Testis (tissue), 3 donors: ENCODE data around the gene STIP1. TPM values are rescaled to one million over a fixed set of nuclear protein-coding genes. Genes with fewer than 3 reads are reported as not detected.

Source experiments
- DNase-seq: peaks from one replicate; pipeline ENCODE4 v3.0.0-alpha.2; 2019
- H3K27ac ChIP-seq, 2 donors: fragments of 200-600 bp; sonication (generic); one replicate each; pipeline ENCODE4 v1.5.1; 2019
- H3K27me3 ChIP-seq: fragments of 200-600 bp; sonication (generic); one replicate; pipeline ENCODE4 v1.5.1; 2019
- H3K36me3 ChIP-seq: fragments of 200-600 bp; sonication (generic); one replicate; pipeline ENCODE4 v1.5.1; 2017; ENCODE audit warnings: low read depth; ENCODE audit errors: missing control alignments
- H3K4me1 ChIP-seq: fragments of 200-600 bp; sonication (generic); one replicate; pipeline ENCODE4 v1.5.1; 2019
- H3K4me3 ChIP-seq, 2 donors: fragments of 200-600 bp; sonication (generic); one replicate each; pipeline ENCODE4 v1.5.1; 2017 to 2019
- H3K9me3 ChIP-seq: fragments of 200-600 bp; sonication (generic); one replicate; pipeline ENCODE4 v1.5.1; 2017
- CTCF ChIP-seq, 3 experiments: fragments of 450-650 bp in 2 of 3; fragments of 200-600 bp in 1 of 3; sonication (generic) in 1 of 3; IDR thresholded peaks; one replicate each; pipeline ENCODE4 v1.5.1; 2016 to 2019; ENCODE audit warnings: antibody characterized with exemption in 3 of 3, mild to moderate bottlenecking in 2 of 3, moderate library complexity in 1 of 3
- POLR2A ChIP-seq: fragments of 450-650 bp; IDR thresholded peaks from one replicate; pipeline ENCODE4 v1.6.1; 2017; ENCODE audit warnings: antibody characterized with exemption, mild to moderate bottlenecking, moderate library complexity
- WGBS, 2 donors: methylation state at CpG; one replicate each; pipeline ENCODE4 v1.1.5; 2018; 5-methylcytosine and 5-hydroxymethylcytosine counted together
- intact Hi-C: fragments of 100-400 bp; cut with DNase I; formaldehyde crosslinking; loops from one replicate; pipeline ENCODE4 v1.15.1; 2023; ENCODE audit warnings: low total_unique reads
- polyA plus RNA-seq: library from polyadenylated mRNA; stranded (reverse); fragments of 350-450 nt; fragmentation: Illumina TruSeq; extraction: RNeasy Lipid Tissue Mini Kit (QIAGEN cat#74804); gene quantifications from one replicate; pipeline ENCODE4 v1.2.3, GENCODE V29; 2014; ENCODE audit warnings: low read depth, low replicate concordance; ENCODE audit not compliant: insufficient read depth
- total RNA-seq, 2 donors: library from RNA; depleted of rRNA; stranded (reverse); fragments of >200 nt; gene quantifications; one replicate each; pipeline ENCODE4 v1.2.3, GENCODE V29; 2016

The STIP1 gene
- total and polyA plus RNA-seq, 3 donors from 2014 or later, result 221 to 267 (median 247) TPM

DNA sequence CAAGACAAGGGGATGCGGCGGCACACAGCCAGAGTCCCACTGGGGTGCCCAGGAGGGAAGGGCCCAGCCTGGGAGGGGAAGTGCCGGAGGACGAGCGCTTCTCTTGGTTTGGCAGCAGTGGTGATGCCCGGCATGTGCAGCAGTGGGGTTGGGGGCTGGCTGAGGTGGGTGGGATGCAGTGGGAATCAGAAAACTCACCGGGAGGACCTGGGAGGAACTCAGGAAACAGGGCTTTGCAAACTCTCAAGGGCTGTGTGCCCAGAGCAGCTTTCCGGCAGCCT, 23.5 kb downstream of the STIP1 start:
- TF ChIP-seq POLR2A, result no peak
- no peak for TF ChIP-seq CTCF (IDR thresholded peaks at IDR 0.05)
- 84 to 87% methylated on average over 8 of the region's 8 CpGs for WGBS, 2 donors
- Histone ChIP-seq H3K4me3 (no peak overlapping the region), H3K4me1 (peaks cover 9% of the 10 kb centered on the region), H3K9me3 (no peaks in the 10 kb centered on the region), H3K27me3 (no peaks in the 10 kb centered on the region), H3K36me3 (no peaks in the 10 kb centered on the region), H3K27ac (no peak overlapping the region)
- no peak for DNase-seq
- intact Hi-C loops, result loop anchor here (10.0 kb wide), 1 partner anchor 85 kb away; the partner anchor contains the start of gene KCNK4

- Histone ChIP-seq H3K36me3 (no peaks in the 10 kb centered on the region), H3K4me1 (peaks cover 6% of the 10 kb centered on the region), H3K27ac (no peak overlapping the region), H3K4me3 (no peak overlapping the region), H3K27me3 (no peaks in the 10 kb centered on the region), H3K9me3 (no peaks in the 10 kb centered on the region)
- intact Hi-C loops, result no loop called here
- no peak for DNase-seq
- 94 to 95% methylated on average over 22 to 24 of the region's 24 CpGs for WGBS, 2 donors
- TF ChIP-seq CTCF (IDR thresholded peaks at IDR 0.05) (no peak), POLR2A (no peak)
These were observed 24.5 kb downstream of the STIP1 start for GRCh38 chr11:64210301-64211020.

DNA sequence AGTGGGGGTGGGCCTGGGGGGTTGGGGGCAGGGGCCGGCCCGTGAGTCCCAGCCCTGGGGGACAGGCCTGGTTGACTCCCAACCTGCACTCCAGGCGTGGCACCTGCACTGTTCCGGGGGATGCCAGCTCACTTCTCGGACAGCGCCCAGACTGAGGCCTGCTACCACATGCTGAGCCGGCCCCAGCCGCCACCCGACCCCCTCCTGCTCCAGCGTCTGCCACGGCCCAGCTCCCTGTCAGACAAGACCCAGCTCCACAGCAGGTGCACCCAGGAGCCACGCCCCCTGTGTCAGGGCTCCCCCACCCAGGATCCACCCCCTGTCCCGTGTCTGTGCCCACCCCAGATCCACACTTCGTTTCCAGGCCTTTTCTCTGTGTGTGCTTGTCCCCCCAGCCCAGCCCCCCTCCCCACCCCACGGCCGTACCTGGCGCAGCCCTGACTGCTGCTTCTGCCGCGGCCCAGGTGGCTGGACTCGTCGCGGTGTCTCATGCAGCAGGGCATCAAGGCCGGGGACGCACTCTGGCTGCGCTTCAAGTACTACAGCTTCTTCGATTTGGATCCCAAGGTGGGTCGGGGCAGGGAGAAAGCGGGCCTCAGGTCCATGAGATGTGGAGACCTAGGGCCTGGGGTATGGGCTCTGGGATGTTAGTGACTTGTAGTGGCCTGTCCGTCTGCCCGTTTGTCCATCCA, 25.4 kb downstream of the STIP1 start:
- no peak overlapping the region for H3K27ac ChIP-seq
- no peak for TF ChIP-seq POLR2A
- no peak for TF ChIP-seq CTCF (IDR thresholded peaks at IDR 0.05)
- intact Hi-C loops, result no loop called here
- H3K27me3 ChIP-seq, result no peaks in the 10 kb centered on the region
- 81 to 88% methylated on average over 15 to 30 of the region's 30 CpGs for WGBS, 2 donors
- H3K4me1 ChIP-seq, result peaks cover 6% of the 10 kb centered on the region
- no peak for DNase-seq
- no peaks in the 10 kb centered on the region for H3K36me3 ChIP-seq
- H3K4me3 ChIP-seq, result no peak overlapping the region
- no peaks in the 10 kb centered on the region for H3K9me3 ChIP-seq

DNA sequence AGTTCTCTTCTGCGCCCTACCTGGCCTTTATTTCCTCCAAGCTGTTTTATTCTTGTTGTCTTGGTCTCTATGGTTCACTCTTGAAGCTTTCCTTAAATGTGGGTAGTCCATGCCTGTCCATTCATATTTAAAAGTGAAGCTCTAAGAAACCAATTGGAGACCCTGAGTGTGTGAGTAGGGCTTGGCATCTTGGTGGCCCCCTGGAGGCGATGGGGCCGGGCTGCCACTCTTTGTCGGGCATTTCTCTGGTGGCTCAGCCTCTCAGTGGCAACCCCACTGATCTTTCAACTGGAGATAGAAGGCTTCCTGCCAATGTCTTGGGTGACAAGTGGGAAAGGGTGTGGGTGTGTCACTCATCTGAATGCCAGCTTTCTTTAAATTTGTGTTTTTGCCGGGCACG, 30.9 kb downstream of the STIP1 start:
- WGBS, 2 donors, result 90 to 95% methylated on average over 6 of the region's 6 CpGs
- TF ChIP-seq CTCF (IDR thresholded peaks at IDR 0.05) (no peak), POLR2A (no peak)
- DNase-seq, result no peak
- Histone ChIP-seq H3K27ac (no peak overlapping the region), H3K4me1 (no peaks in the 10 kb centered on the region), H3K27me3 (no peaks in the 10 kb centered on the region), H3K4me3 (no peak overlapping the region), H3K36me3 (no peaks in the 10 kb centered on the region), H3K9me3 (no peaks in the 10 kb centered on the region)
- intact Hi-C loops, result no loop called here
